ENCODE results near the gene TFG. TPM values are rescaled to one million over a fixed set of nuclear protein-coding genes. Genes with fewer than 3 reads are reported as not detected.

TFG gene
- total RNA-seq (ENCODE audit: low replicate concordance): 35.1 and 69.8 TPM in 2 replicates

DNA sequence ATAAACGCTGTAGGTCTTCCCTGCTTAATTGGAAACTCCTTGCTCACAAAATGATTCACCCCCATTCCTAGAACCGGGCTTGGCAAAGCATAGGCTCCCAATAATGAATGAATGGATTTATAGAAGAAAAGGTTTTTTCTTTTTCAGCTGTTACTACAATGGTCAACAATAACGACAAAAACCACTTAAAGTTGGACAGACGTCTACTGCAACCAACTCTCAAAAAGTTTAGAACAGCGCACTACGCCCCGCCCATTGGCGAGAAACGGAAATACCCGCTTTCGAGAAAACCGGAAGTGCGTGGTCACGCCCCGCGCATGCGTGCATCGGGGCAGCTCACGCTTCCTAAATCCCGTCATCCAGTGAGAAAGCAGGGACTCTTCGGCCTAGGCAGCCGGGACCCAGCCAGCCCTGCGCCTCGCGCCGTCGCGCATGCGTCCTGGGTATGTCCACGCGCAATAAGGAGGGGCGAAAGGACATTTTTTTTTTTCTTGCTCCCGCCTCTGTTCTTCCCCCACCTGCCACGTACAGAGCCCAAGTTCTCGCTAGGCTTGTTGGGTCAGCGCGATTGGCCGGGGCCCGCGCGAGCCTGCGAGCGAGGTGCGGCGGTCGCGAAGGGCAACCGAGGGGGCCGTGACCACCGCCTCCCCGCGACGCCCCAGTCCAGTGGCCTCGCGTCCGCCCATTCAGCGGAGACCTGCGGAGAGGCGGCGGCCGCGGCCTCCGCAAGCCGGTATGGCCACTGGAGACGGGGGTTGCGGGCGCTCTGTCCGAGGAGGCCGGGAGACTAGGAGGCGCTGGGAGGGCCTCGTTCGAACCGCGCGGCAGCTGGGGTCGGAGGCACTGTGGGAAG is at the start of gene TFG:
Gene TFG (plus strand): TSS at position 506 of the 853 bp plus-strand sequence. CDS start 4,192 bp downstream, outside the sequence.

Other genes with a start within 250 kb of the TFG start
- 48.6 and 56.3 TPM in 2 replicates for gene TMEM45A, start 216.9 kb upstream of the TFG start, total RNA-seq (ENCODE audit: low replicate concordance)
- 0.12 TPM in 1 of 2 replicates, not detected in the other for gene ADGRG7, start 99.9 kb upstream of the TFG start, total RNA-seq (ENCODE audit: low replicate concordance)

Measured in smooth muscle cell of the coronary artery (primary cell).